Measurements from ENCODE around the gene RAPGEF1. TPM values are rescaled to one million over a fixed set of nuclear protein-coding genes. Genes with fewer than 3 reads are reported as not detected.

Gene RAPGEF1
- total RNA-seq, 1 experiment from 2014 or later, result 55.6 TPM

- no peak for TF ChIP-seq CTCF (conservative IDR thresholded peaks at IDR 0.05)
Observed at GRCh38 chr9:131627326-131627647, 112.6 kb downstream of the RAPGEF1 start.

More at GRCh38 chr9:131627326-131627647, 112.6 kb downstream of the RAPGEF1 start:
- Histone ChIP-seq H4K8ac (replicated peaks; ENCODE audit: insufficient read length, low read depth, low read length) (no peak overlapping the region), H3K4ac (ENCODE audit: low read depth, low read length) (no peak overlapping the region), H3K4me2 (ENCODE audit: insufficient read depth, insufficient read length, low read length) (no peak overlapping the region), H3K27ac (ENCODE audit: insufficient read length, low read depth, low read length) (no peak overlapping the region), H2BK15ac (ENCODE audit: low read depth, low read length) (no peak overlapping the region), H3K23ac (ENCODE audit: insufficient read length, low read depth, low read length) (no peak overlapping the region), H3K79me1 (ENCODE audit: insufficient read depth, low read depth, low read length, poor library complexity, severe bottlenecking) (no peaks in the 10 kb centered on the region), H3K27me3 (ENCODE audit: insufficient read depth, low read length) (no peaks in the 10 kb centered on the region), H3K9ac (ENCODE audit: extremely low read depth, insufficient read length, low read length) (no peak overlapping the region), H3K9me3 (ENCODE audit: control insufficient read depth, low read depth, low read length) (no peaks in the 10 kb centered on the region), H2AK5ac (ENCODE audit: insufficient read length, low read length) (no peak overlapping the region), H2BK12ac (ENCODE audit: insufficient read length, low read depth, low read length) (no peak overlapping the region), H2AFZ (ENCODE audit: low read length) (no peak overlapping the region), H3K4me1 (ENCODE audit: insufficient read depth, low read length) (no peaks in the 10 kb centered on the region; the same call in 1 of the 2 replicates), H3K18ac (ENCODE audit: insufficient read length, low read depth, low read length) (no peak overlapping the region), H3T11ph (ENCODE audit: low read length) (no peak overlapping the region), H4K91ac (ENCODE audit: insufficient read length, low read depth, low read length) (no peak overlapping the region), H2BK120ac (ENCODE audit: low read depth, low read length, poor library complexity, severe bottlenecking) (no peak overlapping the region), H2BK20ac (ENCODE audit: low read depth, low read length, poor library complexity, severe bottlenecking) (no peak overlapping the region), H3K14ac (ENCODE audit: insufficient read depth, low read length) (no peak overlapping the region), H2BK5ac (ENCODE audit: insufficient read length, low read length) (no peak overlapping the region), H4K5ac (ENCODE audit: insufficient read length, low read depth, low read length) (no peak overlapping the region), H3K79me2 (ENCODE audit: insufficient read depth, low read length) (no peaks in the 10 kb centered on the region), H3K56ac (ENCODE audit: insufficient read length, low read depth, low read length) (no peak overlapping the region), H4K20me1 (ENCODE audit: control insufficient read depth, insufficient read depth, insufficient read length) (no peaks in the 10 kb centered on the region), H3K23me2 (ENCODE audit: insufficient read length, low read depth, low read length, poor library complexity, severe bottlenecking) (no peaks in the 10 kb centered on the region)
- WGBS (ENCODE audit: extremely low coverage, insufficient read length, low lambda C conversion rate), result no CpG with 5 or more reads among the region's 8 CpGs
- no peaks in the 10 kb centered on the region for H3K9me3 Mint-ChIP-seq
- H3K27ac Mint-ChIP-seq, result peak overlapping the region in 2 of 3 experiments; percentile 82 to 86; a peak in 3 of 7 replicates
- peaks cover 16 to 17% of the 10 kb centered on the region in 2 experiments; a peak in 3 of 4 replicates for H3K4me1 Mint-ChIP-seq
- no peaks in the 10 kb centered on the region for H3K27me3 Mint-ChIP-seq (ENCODE audit: low read depth)
- no peak for DNase-seq
- H3K36me3 Mint-ChIP-seq (ENCODE audit: insufficient read depth in 1 of 3, low read depth in 3 of 3), result peaks cover 5 to 34% (median 23%) of the 10 kb centered on the region in 3 experiments; a peak in 6 of 7 replicates
- H3K4me3 Mint-ChIP-seq, result no peak overlapping the region

Measured in H9 (cell line).